Measurements from ENCODE around the gene MIOS.
"Not testable (repeated sequence)": the region's sequence is repeated elsewhere in the genome, so short reads cannot be mapped to it uniquely, and the experiment has no call there.

MIOS gene

DNA sequence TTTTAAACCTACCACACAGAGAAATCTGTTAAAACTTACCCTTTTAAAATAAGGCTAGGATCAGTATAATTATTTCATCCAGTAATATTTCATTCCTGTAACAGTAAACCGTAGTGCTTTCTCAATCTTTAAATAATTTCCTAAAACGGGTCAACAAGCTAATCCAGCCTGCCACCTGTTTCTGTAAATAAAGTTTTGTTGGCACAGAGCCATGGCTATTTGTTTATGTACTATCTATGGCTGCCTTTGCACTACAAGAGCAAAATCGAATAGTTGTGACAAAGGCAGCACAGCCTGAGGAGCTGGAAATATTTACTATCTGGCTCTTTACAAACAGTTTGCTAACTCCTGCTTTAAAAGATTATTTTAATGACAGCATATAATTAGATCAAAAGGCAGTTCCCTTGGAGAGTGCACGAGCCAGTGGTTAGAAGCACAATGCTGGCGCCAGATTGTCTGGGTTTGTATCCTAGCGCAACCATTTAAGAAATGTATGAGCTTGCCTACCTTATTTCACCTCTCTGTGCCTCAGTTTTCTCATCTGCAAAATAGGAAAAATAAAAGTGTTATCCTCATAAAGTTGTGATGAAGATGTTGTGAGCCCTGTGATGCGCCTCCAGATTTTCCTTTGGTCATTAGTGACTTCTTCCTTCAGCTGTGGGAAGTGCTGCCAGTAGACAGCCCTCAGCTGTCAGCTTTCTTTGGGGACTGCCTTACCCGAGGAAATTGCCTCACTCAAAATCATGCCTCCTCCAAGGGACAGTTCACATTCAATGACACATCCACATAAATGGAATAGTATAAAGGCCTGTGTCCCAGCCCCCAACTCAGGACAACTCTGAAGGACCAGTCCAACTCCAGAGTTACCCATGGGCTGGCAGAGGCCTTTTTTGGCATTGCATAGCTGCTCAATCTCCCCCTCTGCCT is 11.8 kb upstream of the MIOS start:
- no peak for DNase-seq

DNA sequence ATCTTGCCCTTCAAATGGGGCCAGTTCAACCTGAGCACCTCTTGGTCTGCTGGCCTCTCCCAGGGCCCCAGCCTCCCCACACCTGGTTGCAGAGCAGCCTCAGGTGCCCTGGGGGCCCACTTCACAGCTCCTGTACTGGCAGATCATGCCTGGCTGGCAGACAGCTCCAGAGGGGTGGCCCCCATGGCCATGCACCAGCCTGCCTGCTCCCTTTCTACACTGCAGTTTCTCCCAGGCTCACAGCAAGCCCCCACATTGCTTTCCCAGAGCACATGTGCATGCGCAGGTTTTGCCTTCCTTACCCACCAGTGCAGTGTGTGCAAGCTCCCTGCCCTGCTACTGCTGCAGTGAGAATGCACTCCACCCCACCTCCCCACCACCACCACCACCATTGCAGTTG is 9.8 kb upstream of the MIOS start:
- no peak for DNase-seq

DNA sequence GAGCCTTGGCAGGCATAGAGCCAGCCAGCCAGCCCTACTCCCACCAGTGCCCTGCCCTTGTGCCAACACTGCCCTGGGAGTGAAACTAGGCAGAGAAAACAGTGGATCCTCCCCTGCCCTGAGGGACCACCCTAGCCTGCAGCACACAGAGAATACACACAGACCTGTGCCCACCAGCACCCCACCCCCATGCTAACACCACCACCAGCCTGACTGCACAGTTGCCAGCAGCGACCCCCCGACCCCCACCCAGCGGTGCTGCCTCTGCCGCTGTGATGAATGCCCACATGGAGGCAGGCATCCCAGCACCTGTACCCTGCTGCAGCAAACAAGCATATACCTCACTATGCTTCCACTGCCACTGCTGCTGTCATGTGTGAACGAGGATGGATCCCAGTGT is 9.4 kb upstream of the MIOS start:
- no peak for DNase-seq

DNA sequence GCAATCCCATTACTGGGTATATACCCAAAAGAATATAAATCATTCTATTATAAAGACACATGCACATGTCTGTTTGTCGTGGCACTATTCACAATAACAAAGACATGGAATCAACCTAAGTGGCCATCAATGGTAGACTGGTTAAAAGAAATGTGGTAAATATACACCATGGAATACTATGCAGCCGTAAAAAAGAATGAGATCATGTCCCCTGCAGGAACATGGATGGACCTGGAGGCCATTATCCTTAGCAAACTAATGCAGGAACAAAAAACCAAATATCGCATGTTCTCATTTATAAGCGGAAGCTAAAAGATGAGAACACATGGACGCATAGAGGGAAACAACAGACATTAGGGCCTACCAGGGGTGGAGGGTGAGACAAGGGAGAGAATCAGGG is 5.1 kb upstream of the MIOS start:
- DNase-seq: not testable (repeated sequence)

DNA sequence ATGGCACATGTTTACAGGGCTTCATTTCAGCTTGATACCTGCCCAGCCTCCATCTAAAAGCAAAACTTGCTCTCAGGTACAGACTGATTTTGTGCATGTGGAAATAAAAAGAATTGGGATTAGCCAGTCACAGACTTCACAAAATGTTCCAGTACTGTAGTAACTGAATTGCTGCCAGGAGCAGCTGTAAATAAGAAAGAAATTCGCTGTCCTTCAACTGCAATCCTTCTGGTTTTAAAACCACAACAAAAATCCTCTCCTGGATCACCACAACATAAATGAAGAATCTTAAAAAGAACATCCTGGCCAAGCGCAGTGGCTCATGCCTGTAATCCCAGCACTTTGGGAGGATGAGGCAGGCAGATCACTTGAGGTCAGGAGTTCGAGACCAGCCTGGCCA is 3.9 kb upstream of the MIOS start:
- DNase-seq: no peak

DNA sequence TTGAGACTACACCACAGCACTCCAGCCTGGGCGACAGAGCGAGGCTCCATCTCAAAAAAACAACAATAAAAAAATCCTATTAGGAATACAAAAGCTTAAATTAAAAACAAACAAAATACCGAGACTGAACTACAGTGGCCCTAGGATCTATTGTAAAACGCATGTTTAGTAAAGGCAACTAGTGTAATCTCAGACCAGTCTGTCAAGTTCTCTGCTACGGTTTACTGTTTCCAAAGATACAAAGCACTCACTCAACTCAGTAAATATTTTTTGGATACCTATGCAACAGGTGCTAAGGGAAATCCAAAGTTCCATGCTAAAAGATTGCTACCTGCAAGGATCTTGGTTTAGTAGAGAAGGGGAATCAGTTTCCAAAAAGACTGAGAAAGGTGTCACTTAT is 3.4 kb upstream of the MIOS start:
- no peak for DNase-seq

DNA sequence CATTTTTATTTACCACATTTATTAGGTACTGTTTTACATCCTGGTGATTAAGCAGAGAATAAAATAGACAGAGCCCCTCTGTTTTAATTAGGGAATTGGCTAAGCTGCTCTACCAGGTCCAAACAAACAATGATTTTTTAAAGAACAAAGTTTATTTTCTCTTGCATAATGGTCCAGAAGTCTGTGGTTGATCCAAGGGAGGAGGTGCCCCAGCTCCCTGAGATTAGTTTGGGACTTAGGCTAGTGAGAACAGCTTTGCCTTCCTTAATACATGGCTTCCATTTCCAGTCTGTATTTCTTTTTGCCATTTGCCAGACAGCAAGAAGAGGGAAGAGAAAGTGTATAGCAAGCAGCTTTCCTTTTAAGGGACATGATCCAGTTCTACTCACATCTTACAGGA is 2.9 kb upstream of the MIOS start:
- no peak for DNase-seq

DNA sequence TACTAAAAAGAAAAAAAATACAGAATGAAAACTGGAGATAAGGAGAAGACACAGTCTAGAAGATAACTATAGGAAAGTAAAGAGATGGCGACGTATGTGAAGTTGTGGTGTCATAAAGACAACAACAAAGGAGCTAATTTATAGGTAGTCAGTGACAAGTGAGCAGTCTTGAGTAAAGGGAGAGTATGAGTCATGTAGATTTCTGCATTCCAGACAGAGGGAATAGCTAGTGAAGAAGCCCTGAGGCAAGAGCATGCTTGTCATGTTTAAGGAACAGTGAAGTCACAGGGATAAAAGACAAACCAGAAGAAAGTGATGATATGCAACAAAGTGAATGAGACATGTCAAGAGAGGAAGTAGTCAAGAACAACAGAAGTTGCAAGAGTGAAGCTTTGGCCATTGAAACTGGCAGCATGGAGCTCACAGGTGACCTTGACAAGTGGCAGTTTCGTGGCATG is 2.3 kb upstream of the MIOS start:
- peak; percentile 45 for DNase-seq

DNA sequence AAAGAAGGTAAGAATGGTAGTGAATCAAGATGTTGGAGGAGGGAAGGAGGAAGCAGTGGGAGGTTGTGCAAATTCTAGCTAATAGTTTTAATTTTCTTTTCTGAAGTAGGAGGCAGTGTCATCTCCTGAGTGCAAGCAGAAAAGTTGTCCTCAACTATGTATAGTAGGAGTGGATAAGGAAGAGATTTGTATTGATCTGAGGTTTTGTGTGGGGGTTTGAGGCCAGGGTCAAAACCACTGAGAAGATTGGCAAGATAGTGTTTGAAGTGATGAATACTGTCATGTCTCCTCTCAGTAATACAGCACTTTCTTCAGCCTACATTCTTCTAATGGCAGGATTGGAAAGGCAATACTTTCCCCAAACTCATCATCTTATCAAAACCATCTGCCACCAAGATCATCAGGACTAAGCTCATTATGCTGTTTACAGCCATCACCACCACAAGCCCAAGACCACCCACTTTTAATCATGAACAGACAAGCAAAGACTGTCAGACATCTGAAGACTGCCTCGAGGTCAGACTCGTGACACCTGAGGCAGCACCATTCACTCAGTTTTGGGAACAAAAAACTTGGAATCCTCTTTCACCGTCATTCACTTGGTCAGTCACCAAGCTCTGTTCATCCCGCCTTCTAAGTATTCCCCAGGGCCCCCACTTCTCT is 1.5 kb upstream of the MIOS start:
- DNase-seq: no peak

DNA sequence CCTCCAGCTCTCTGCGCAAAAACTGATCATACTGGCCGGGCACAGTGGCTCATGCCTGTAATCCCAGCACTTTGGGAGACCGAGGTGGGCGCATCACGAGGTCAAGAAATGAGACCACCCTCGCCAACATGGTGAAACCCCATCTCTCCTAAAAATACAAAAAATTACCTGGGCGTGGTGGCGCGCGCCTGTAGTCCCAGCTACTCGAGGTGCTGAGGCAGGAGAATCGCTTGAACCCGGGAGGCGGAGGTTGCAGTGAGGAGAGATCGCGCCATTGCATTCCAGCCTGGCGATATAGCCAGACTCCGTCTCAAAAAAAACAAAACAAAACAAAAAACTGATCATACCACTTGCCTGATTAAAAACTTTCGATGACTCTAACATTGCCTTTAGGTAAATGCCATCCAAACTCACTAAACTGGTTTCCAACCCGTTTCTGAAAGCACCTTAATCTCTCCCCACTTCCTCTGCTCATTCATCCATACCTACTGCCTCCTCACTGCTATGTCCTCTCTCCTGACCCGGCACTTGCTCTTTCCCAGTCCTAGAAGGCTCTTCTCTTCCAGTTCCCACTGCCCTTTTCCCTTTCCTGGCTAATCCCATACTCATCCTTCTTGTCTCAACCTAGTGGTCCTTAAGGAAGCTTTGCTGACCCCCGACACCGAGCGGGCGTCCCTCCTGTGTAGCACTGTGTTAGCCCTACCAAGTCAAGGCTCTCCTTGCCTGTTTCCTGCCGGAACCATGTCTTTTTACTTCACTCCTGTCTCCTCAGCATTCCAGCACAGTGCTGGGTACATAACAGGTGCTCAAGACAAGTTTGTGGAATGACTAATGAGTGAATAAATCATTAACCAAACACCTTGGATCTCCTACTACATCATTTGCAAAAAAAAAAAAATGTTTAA is 686 bp upstream of the MIOS start:
- DNase-seq: no peak

DNA sequence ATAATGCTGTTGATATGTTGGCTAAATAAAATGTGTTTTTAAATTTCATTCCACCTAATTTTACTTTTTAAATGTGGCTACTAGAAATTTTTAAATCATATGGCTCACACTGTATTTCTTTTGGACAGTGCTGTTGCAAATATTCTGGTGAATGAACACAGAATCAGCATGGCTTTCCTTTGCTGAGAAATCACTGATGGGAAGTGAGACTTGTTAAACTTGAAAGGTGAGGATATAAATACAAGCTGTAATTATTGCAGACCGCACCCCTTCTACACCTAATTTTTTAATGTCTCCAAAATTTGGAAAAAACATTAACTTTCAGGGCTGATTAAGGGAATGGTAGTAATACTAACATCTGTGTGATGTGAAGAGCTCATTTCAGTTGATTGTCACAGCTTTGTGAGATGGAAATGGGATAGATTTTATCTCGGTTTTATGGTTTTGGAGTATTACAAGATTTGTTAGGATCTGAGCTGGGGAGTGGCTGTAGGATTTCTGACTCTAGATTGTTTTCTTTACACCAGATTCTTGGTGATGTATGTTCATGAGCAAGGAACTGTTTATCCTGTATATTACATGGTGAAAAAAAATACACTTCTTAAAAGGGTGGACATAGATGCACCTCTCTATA is 1.3 kb downstream of the MIOS start:
- DNase-seq: no peak

DNA sequence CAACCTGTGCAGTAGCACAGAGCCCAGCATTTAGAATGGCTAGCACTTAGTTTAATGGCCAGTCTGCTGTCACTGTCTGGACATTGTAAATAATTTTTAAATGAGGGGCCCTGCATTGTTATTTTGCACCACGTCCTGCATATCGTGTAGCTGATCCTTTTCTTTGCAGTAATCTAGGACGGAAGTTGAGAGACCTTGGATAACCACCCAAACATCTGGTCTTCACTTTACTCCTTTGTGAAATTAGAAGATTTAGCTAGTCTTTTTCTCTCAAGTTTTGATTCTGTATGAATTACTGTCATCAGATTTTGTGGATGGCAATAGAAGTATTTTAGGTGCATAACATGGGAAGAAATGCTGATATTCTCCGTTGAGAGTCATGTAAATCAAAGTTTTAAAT is 1.9 kb downstream of the MIOS start:
- DNase-seq: no peak

DNA sequence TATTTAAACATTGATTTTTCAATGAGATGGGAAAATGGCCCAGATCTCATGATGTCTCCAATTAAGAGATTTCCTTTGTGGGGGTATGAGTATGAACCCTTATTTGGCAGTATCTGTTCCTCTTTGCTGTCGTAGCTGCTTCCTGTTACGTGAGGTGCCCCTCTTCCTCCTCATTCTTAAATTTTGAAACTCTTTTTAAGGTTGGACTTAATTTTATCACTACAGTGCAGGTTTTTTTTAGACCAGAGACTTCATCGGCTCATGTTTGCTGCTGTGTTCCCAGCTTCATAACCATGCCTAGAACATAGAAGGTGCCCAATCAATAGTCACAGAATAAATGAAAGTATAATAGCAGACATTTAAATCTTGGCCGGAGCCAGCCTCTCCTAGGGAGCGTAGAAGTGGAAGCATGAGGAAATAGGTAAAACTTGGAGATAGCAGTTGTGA is 2.4 kb downstream of the MIOS start:
- no peak for DNase-seq

DNA sequence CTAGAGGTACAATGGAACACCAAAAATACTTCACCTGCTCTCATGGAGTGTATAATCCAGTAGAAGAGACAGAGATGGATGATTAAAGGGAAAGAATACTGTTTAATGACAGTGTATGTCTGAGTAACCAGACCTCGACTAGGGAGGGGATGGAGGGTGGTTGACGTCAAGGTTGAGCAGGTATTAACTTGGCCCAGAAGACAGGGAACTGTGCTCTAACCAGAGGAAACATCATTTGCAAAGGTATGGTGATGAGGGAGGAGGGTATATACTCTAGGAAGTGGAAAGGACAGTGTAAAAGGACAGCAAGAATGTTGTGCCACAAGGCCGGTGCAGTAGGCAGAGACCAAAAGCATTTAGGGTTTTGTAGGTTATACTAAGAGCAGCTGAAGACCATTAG is 2.9 kb downstream of the MIOS start:
- no peak for DNase-seq

DNA sequence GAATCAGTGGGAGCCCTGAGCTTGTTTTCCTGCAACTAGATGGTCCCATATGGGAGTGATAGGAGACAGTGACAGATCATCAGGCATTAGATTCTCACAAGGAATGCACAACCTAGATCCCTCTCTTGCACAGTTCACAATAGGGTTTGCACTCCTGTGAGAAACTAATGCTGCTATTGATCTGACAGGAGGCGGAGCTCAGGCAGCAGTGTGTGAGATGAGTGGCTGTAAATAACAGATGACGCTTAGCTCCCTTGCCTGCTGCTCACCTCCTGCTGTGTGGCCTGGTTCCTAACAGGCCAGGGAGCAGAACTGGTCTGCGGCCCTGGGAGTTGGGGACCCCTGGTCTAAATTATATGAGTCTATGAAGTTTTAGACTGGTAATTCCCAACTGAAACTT is 3.9 kb downstream of the MIOS start:
- DNase-seq: no peak

DNA sequence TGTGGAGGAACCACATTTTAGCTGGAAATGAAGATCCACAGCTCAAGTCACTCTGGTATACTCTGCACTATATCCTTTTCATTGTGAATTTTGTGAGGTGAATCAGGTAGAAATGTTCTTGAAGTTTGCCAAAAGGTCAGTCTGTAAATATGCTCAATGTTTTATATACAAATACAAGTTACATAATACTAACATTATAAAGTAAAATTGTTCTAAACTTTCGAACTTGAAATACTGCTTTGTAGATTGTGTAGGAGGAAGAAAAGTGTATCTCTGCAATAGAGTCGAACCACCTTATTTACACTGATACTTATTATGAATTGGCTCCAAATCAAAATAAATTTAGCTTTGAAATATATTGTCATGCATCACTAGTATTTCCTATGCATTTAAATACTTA is 7.0 kb downstream of the MIOS start:
- no peak for DNase-seq

DNA sequence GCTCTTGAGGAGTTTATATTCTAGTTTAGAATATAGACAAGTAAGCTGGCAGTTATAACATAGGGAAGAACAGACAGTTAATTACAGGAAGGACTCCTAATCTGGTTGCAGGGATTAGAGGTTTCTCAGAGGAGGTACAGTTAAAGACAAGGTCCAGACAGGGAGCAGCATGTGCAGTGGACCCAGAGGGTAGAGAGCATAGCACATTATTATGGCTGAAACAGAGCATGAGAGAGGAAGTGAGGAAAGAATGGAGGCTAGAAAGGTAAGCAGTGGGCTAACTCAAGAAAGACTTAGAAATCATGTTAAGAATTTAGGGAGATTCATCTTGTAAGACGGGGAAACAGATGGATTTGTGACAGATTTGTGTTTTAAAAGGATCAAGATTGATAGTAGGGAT is 9.7 kb downstream of the MIOS start:
- no peak for DNase-seq

DNA sequence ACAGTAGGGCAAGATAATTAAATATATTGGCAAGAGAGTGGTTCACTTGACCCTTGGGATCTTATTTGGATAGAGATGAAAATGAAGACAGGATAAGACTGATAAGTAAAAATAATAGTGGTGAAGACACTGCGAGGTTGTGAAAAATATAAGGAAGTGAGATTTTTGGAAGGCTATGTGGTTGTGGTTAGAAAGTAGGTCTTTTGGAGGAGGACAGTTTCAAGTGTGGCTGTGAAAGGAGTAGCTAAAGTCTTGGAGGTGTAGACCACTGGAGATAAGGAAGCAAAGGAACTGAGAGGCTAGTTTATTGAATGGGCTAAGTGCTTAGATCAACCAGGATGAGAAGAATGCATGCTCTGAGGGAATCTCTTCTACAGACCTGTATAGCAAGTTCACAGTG is 11.2 kb downstream of the MIOS start:
- no peak for DNase-seq

DNA sequence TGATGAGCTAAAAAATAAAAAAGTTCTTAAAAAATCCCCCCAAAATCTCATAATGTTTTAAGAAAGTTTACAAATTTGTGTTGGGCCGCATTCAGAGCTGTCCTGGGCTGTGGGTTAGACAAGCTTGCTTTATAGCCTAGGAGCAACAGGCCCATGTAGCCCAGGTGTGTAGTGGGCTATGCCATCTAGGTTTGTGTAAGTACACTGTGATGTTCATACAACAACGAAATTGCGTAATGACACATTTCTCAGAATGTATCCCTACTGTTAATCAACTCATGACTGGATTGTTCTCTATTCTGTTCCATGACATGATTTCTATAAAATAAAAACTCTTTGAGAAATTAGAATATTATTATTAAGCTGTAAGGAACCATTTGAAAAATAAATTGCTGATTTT is 13.0 kb downstream of the MIOS start:
- DNase-seq: no peak

DNA sequence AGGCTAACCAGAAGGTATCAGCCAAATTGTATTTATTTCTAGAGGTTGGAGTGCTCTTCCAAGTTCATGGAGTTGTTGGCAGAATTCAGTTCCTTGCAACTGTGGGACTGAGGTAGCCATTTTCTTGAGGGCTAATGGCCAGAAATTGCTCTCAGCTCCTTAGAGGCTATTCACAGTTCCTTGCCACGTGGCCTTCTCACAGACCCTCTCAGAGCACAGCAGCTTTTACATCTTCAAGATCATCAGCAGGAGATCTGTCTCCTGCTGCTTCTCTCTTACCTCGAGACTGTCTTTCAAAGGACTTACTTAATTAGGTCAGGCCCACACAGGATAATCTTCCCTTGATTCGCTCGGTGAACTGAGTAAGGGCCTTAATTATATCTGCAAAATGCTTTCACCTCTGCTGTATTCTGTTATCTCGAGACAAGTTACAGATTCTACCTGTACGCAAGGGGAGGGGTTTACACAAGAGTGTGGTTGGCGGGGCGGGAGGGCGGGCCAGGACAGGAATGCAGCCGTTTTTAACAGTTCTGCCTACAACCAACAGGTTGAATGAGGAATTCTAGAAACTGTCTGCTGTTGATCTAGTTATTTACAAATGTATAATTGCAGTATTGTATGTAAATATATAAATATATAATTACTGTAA is 15.0 kb downstream of the MIOS start:
- no peak for DNase-seq

DNA sequence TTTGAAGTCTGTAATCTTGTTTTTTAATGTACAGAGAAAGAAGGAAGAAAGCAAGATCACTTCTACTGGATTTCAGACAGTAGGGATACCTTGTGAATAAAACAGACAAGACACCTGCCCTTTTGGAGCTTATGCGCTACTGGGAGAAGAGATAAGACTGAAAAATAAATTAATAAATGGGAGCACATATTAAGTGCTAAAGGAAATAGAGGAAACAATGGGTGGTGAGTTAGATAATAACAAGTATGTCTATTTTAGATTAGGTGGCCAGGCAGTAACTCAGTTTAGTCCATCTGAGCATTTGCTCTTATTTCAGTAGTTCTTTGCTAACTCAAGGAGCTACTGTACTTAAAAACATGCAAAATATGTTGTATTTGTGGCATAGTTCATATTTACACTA is 15.9 kb downstream of the MIOS start:
- DNase-seq: no peak

DNA sequence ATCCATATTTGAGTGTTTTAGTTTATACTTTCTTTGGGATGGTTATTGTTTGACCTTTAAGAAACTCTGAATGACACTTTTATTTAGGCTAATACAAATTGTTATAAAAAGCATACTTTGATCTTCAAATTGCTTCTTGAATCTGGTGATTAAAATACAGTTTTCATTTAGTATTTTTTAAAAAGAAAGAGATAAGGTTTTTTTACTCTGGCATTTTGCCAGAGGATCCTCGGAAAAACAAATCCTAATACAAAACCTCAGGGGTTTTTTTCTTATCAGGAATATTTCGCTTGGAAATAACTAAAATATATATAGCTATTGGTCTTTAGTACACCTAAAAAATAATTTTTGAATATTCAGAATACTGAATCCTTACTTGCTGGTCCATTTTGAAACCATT is 17.0 kb downstream of the MIOS start:
- no peak for DNase-seq
